ENCODE data around the gene ZNF423.

ZNF423 gene

DNA sequence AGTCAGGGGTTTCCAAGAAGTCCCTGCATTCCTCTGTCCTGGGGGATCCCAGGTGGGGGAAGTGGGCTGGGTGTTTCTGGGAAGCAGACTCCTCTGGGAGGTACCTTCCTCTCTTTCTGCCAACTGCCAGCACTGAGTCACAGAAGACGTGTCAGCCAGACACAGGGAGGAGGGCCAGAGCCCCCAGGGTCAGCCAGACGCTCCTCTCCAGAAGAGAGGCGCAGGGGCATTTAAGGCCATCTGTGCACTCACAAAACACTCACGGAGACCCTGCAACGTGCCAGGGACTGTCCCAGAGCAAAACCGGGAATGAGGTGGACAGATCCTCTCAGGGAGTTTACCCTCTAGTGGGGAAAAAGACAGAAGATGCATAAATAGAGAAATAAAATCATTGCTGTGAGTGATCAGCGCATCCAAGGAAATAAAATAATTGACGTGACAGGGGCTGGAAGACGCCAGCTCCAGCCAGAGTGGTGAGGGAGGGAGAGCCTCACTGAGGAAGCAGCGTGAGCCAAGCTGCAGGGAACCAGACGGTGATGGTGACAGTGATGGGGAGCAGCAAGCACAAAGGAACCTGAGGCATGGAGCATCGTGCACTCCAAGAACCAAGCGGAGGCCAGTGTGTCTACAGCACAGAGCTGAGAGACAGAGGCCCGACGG lies 105.4 kb downstream of the ZNF423 start:
- DNase-seq (ENCODE audit: low read depth in 3 of 3), result no peak

GRCh38 chr16:49749816-49750215 lies 106.1 kb downstream of the ZNF423 start:
- no peak for DNase-seq (ENCODE audit: low read depth in 3 of 3)

GRCh38 chr16:49748322-49748721 lies 107.6 kb downstream of the ZNF423 start:
- DNase-seq (ENCODE audit: low read depth in 3 of 3), result peak in 1 of 3 experiments; percentile 43

- no peak for DNase-seq (ENCODE audit: low read depth in 3 of 3)
Measured at GRCh38 chr16:49747654-49748053, 108.3 kb downstream of the ZNF423 start.

- DNase-seq (ENCODE audit: low read depth in 3 of 3), result no peak
Measured at GRCh38 chr16:49746545-49746944, 109.4 kb downstream of the ZNF423 start.

DNA sequence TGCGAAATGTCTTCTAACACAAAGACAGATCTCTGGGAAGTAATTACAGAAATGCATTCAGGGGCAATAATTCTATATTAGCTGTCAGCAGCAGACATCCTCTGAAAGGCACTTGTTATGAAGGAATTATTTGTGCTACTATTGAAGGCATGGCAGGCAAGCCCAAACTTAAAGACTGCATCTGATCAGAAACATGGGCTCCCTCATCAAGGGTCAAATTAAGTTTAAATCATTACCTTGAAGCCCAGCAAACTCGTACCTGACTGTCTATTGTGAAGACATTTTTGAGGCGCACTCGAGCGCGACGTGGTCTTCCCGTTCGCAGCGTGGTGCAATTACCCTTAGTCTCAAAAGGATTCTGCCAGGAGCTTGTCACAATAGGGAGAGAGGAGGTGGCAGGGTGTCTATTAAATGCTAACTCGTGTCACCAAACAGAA lies 110.6 kb downstream of the ZNF423 start:
- no peak for DNase-seq (ENCODE audit: low read depth in 3 of 3)

GRCh38 chr16:49744244-49745220 lies 111.4 kb downstream of the ZNF423 start:
- DNase-seq (ENCODE audit: low read depth in 3 of 3), result no peak

GRCh38 chr16:49743658-49744057 lies 112.3 kb downstream of the ZNF423 start:
- DNase-seq (ENCODE audit: low read depth in 3 of 3), result no peak

GRCh38 chr16:49743203-49743464 lies 112.8 kb downstream of the ZNF423 start:
- no peak for DNase-seq (ENCODE audit: low read depth in 3 of 3)

GRCh38 chr16:49742428-49743202 lies 113.3 kb downstream of the ZNF423 start:
- no peak for DNase-seq (ENCODE audit: low read depth in 3 of 3)

GRCh38 chr16:49740256-49740655 lies 115.7 kb downstream of the ZNF423 start:
- DNase-seq (ENCODE audit: low read depth in 3 of 3), result no peak

DNA sequence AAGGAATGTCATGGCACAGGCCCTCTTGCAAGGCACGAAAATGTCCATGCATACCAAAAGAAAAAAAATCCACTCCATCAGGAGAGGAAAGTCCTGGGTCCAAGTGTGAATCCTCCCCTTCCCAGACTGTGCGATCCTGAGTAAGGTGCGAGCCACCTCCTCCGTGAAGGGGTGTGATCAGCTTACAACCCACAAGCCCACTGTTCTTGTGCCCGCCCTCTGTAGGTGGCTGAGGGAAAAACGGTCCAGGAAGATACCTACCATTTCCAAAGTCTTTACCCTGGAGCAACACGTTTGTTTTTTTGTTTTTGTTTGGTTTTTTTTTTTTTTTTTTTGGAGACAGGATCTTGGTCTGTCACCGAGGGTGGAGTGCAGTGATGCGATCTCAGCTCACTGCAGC lies 116.5 kb downstream of the ZNF423 start:
- DNase-seq (ENCODE audit: low read depth in 3 of 3), result no peak

- no peak for DNase-seq (ENCODE audit: low read depth in 3 of 3)
Measured at GRCh38 chr16:49738832-49739231, 117.1 kb downstream of the ZNF423 start.

GRCh38 chr16:49738001-49738400 lies 117.9 kb downstream of the ZNF423 start:
- DNase-seq (ENCODE audit: low read depth in 3 of 3), result no peak

- DNase-seq (ENCODE audit: low read depth in 3 of 3), result no peak
Measured at GRCh38 chr16:49737541-49737940, 118.4 kb downstream of the ZNF423 start.

GRCh38 chr16:49734331-49734730 lies 121.6 kb downstream of the ZNF423 start:
- DNase-seq (ENCODE audit: low read depth in 3 of 3), result no peak

DNA sequence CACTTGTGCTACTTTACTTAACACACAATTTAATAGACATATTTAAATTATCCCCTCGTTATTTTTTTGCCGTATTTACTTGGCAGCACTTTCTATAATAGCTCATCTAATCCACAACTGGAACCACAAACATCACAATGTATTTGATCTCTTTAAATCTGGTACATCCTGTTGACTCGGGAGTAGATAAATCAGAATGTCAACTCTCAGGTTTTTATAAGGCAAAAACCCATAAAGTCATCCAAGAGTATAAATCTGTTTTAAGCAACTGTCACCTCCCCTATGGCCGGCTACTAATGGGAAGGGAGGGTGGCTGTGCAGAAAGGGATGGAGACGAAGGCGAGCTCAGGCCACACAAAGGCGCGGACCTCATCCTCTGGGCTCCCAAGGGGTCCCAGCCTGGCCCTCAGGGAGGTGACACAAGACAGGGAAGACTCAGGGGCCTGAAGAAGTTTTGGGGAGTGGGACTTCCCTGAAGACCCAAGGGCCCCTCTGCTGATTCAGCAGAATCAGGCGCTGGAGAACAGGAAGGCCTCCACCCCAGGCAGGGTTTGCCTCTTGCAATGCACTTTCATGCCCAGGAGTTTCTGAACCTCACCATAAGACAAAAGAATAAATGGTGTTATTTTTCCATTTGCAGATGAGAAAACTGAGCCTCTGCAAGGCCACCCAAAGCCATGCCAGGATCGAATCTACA lies 122.5 kb downstream of the ZNF423 start:
- DNase-seq (ENCODE audit: low read depth in 3 of 3), result no peak

- no peak for DNase-seq (ENCODE audit: low read depth in 3 of 3)
Measured at GRCh38 chr16:49731911-49732310, 124.0 kb downstream of the ZNF423 start.

DNA sequence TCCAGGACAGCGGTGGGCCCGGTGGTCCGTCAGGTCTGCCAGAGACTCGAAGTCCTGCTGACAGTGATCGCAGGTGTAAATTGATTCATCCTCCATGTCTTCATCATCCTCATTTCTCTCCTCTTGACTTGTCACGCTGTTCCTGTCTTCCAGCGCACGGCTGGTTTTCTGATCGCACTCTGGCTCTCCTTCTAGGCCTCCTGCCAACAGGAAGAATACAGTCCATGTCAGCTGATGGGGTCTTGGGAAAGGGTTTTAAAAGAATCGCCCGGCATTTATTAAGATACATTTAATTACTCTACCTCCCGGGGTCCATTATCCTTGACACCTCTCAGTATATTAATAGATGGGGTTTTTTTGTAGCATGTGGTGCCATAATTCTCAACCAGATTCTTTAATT lies 125.1 kb downstream of the ZNF423 start:
- no peak for DNase-seq (ENCODE audit: low read depth in 3 of 3)

DNA sequence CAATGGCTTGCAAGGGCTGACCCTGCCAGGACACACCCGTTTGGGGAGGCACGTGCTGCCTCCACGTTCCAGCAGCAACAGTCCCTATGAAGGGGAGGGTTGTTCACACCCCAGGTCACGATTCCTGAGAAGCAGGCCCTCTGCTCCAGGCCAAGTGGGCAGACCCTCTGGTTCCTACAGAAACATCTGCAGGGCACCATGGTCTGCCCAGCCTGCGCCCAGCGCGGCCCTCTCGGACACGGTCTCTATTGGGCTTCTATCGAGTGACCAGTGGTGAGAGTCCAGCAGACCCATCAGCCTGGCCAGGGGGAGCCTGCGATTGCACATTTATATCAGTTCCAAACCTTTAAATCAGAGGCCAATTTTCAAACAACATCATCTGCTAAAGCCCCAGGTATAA lies 128.3 kb downstream of the ZNF423 start:
- DNase-seq (ENCODE audit: low read depth in 3 of 3), result no peak

GRCh38 chr16:49726155-49726554 lies 129.8 kb downstream of the ZNF423 start:
- DNase-seq (ENCODE audit: low read depth in 3 of 3), result no peak

DNA sequence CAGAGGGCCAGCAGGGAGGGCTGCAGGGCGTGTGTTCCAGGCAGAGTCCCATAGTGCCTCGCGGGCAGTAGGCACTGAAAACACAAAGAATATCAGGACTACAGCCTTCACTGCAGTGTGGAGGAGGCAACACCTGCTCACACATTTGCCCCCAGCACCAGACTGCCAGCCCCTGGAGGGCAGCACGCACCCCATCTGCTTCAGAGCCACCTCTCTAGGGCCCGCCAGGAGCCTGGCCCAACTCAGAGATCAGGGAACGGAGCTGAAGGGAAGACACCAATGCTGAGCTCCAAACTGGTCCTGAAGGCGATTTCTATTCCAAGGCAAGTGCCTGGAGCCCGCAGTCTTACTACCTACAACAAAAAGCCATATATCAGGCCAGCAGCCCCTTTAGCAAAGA lies 130.3 kb downstream of the ZNF423 start:
- DNase-seq (ENCODE audit: low read depth in 3 of 3), result no peak
